HepG2 (cell line): ENCODE data around the gene MYL11. TPM values are rescaled to one million over a fixed set of nuclear protein-coding genes. Genes with fewer than 3 reads are reported as not detected.

Experiments used
- AGO1 ChIP-seq: fragments of 200-400 bp; formaldehyde crosslinking; IDR thresholded peaks from 2 replicates; pipeline ENCODE4 v1.6.1; 2017; ENCODE audit warnings: mild to moderate bottlenecking, low read depth, low read length, moderate library complexity; ENCODE audit not compliant: poor library complexity, severe bottlenecking
- ATF7 ChIP-seq, 2 experiments: fragments of 450-650 bp in 1 of 2; sonication (generic) in 1 of 2; formaldehyde crosslinking in 1 of 2; IDR thresholded peaks; 2 replicates each; pipeline versions ENCODE4 v1.4.0 to v1.6.1; 2016 to 2020; ENCODE audit warnings: antibody characterized with exemption in 1 of 2, mild to moderate bottlenecking in 1 of 2, missing genetic modification reagents in 1 of 2
- DMAP1 ChIP-seq: IDR thresholded peaks from 2 replicates; pipeline ENCODE4 v1.6.1; 2016
- HDAC1 ChIP-seq: sonication (generic); formaldehyde crosslinking; IDR thresholded peaks from 2 replicates; pipeline ENCODE4 v1.5.1; 2020; ENCODE audit warnings: mild to moderate bottlenecking, missing genetic modification reagents
- HDAC2 ChIP-seq: sonication (generic); formaldehyde crosslinking; IDR thresholded peaks from 2 replicates; pipeline ENCODE4 v1.4.0; 2020; ENCODE audit warnings: missing genetic modification reagents
- HNRNPK ChIP-seq: fragments of 200-400 bp; formaldehyde crosslinking; IDR thresholded peaks from 2 replicates; pipeline ENCODE4 v1.6.1; 2018; ENCODE audit warnings: low read length, low read depth, moderate library complexity, mild to moderate bottlenecking; ENCODE audit not compliant: poor library complexity, severe bottlenecking
- HOXA5 ChIP-seq: sonication (generic); formaldehyde crosslinking; IDR thresholded peaks from 2 replicates; pipeline ENCODE4 v1.4.0; 2020; ENCODE audit warnings: missing genetic modification reagents
- LCORL ChIP-seq, 2 experiments: fragments of 450-650 bp in 1 of 2; sonication (generic) in 1 of 2; formaldehyde crosslinking in 1 of 2; IDR thresholded peaks; 2 replicates each; pipeline versions ENCODE4 v1.5.0 to v1.6.1; 2017 to 2020; ENCODE audit warnings: antibody characterized with exemption in 1 of 2, missing genetic modification reagents in 1 of 2
- MIER3 ChIP-seq: IDR thresholded peaks from 2 replicates; pipeline ENCODE4 v1.6.1; 2016; ENCODE audit warnings: missing compliant biosample characterization, borderline replicate concordance
- MZF1 ChIP-seq: sonication (generic); formaldehyde crosslinking; IDR thresholded peaks from 2 replicates; pipeline ENCODE4 v1.8.1; 2023; ENCODE audit warnings: mild to moderate bottlenecking, missing genetic modification reagents, borderline replicate concordance
- PCBP2 ChIP-seq: fragments of 200-400 bp; formaldehyde crosslinking; optimal IDR thresholded peaks from 2 replicates; pipeline ENCODE3; 2018; ENCODE audit warnings: low read length, low read depth; ENCODE audit not compliant: poor library complexity, severe bottlenecking
- RNF2 ChIP-seq: fragments of 450-650 bp; conservative IDR thresholded peaks from 2 replicates; pipeline ENCODE4 v1.6.1; 2016; ENCODE audit warnings: low read depth
- RXRA ChIP-seq: sonication (generic); formaldehyde crosslinking; IDR thresholded peaks from 2 replicates; pipeline ENCODE4 v1.5.1; 2020; ENCODE audit warnings: missing genetic modification reagents
- SAFB2 ChIP-seq: sonication (generic); formaldehyde crosslinking; IDR thresholded peaks from 2 replicates; pipeline ENCODE4 v1.5.1; 2020; ENCODE audit warnings: missing genetic modification reagents, low read depth, mild to moderate bottlenecking, borderline replicate concordance
- SIN3A ChIP-seq: IDR thresholded peaks from 2 replicates; pipeline ENCODE4 v1.6.1; 2011; ENCODE audit warnings: low read depth, mild to moderate bottlenecking, control low read depth, low read length, borderline replicate concordance
- U2AF1 ChIP-seq: fragments of 200-400 bp; formaldehyde crosslinking; optimal IDR thresholded peaks from 2 replicates; pipeline ENCODE3; 2017; ENCODE audit warnings: mild to moderate bottlenecking, low read depth, low read length
- YEATS2 ChIP-seq: sonication (generic); formaldehyde crosslinking; IDR thresholded peaks from 2 replicates; pipeline ENCODE4 v1.4.0; 2020; ENCODE audit warnings: missing genetic modification reagents, borderline replicate concordance
- ZFY ChIP-seq: sonication (generic); formaldehyde crosslinking; IDR thresholded peaks from 2 replicates; pipeline ENCODE4 v1.4.0; 2020; ENCODE audit warnings: missing genetic modification reagents
- ZNF337 ChIP-seq: sonication (generic); formaldehyde crosslinking; IDR thresholded peaks from 2 replicates; pipeline ENCODE4 v1.5.1; 2020; ENCODE audit warnings: missing genetic modification reagents, low read depth, mild to moderate bottlenecking, borderline replicate concordance
- ZNF343 ChIP-seq: sonication (generic); formaldehyde crosslinking; IDR thresholded peaks from 2 replicates; pipeline ENCODE4 v1.4.0; 2020; ENCODE audit warnings: mild to moderate bottlenecking, missing genetic modification reagents
- ZNF563 ChIP-seq: sonication (generic); formaldehyde crosslinking; IDR thresholded peaks from 2 replicates; pipeline ENCODE4 v1.8.0; 2022; ENCODE audit warnings: mild to moderate bottlenecking, moderate library complexity, missing genetic modification reagents
- ZSCAN20 ChIP-seq: sonication (generic); formaldehyde crosslinking; IDR thresholded peaks from 2 replicates; pipeline ENCODE4 v1.4.0; 2020; ENCODE audit warnings: missing genetic modification reagents, mild to moderate bottlenecking, borderline replicate concordance
- polyA plus RNA-seq, 8 experiments: library from polyadenylated mRNA; depleted of rRNA in 3 of 8; stranded (reverse) in 7 of 8; unstranded in 1 of 8; fragments of >200 nt; fragmentation: Illumina TruSeq in 4 of 8; extraction: Trizol in 4 of 8; gene quantifications; 2 replicates each; pipeline versions ENCODE4 v1.2.1 to v1.2.3, GENCODE V29; 2011 to 2016; ENCODE audit warnings: low read depth in 4 of 8, missing spikeins in 1 of 8, mixed read lengths in 1 of 8; ENCODE audit not compliant: insufficient read depth in 1 of 8
- total RNA-seq, 5 experiments: library from RNA; depleted of rRNA; stranded (reverse); fragments of >200 nt; fragmentation: Illumina TruSeq; extraction: Trizol; gene quantifications; 2 replicates each; pipeline ENCODE4 v1.2.3, GENCODE V29; 2016; ENCODE audit warnings: low read depth in 1 of 5
- TF ChIP-seq, protein P1 (sequence below): sonication (generic); formaldehyde crosslinking; IDR thresholded peaks from 2 replicates; pipeline ENCODE4 v1.4.0; 2020; ENCODE audit warnings: missing genetic modification reagents
- TF ChIP-seq, protein P2 (sequence below): sonication (generic); formaldehyde crosslinking; IDR thresholded peaks from 2 replicates; pipeline ENCODE4 v1.4.0; 2020; ENCODE audit warnings: mild to moderate bottlenecking, missing genetic modification reagents
- TF ChIP-seq, protein P3 (sequence below): sonication (generic); formaldehyde crosslinking; IDR thresholded peaks from 2 replicates; pipeline ENCODE4 v1.5.0; 2020; ENCODE audit warnings: mild to moderate bottlenecking, low read depth, missing genetic modification reagents, borderline replicate concordance

MYL11 gene
- total and polyA plus RNA-seq, 2 of the 13 experiments (the other 11 are each of a cell fraction or from before 2014, with no cell fraction given), result not detected

- TF ChIP-seq, protein P1, sequence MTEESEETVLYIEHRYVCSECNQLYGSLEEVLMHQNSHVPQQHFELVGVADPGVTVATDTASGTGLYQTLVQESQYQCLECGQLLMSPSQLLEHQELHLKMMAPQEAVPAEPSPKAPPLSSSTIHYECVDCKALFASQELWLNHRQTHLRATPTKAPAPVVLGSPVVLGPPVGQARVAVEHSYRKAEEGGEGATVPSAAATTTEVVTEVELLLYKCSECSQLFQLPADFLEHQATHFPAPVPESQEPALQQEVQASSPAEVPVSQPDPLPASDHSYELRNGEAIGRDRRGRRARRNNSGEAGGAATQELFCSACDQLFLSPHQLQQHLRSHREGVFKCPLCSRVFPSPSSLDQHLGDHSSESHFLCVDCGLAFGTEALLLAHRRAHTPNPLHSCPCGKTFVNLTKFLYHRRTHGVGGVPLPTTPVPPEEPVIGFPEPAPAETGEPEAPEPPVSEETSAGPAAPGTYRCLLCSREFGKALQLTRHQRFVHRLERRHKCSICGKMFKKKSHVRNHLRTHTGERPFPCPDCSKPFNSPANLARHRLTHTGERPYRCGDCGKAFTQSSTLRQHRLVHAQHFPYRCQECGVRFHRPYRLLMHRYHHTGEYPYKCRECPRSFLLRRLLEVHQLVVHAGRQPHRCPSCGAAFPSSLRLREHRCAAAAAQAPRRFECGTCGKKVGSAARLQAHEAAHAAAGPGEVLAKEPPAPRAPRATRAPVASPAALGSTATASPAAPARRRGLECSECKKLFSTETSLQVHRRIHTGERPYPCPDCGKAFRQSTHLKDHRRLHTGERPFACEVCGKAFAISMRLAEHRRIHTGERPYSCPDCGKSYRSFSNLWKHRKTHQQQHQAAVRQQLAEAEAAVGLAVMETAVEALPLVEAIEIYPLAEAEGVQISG (CRISPR knock-in tag), result peak; percentile 95
- TF ChIP-seq U2AF1 (peak; percentile 46), SIN3A (peak; percentile 84; the same call in 1 of the 2 replicates), LCORL (IDR thresholded peaks at IDR 0.05) (no peak), LCORL (CRISPR knock-in tag; IDR thresholded peaks at IDR 0.05) (peak; percentile 79), HNRNPK (no peak), RXRA (CRISPR knock-in tag) (0 out of 2 replicates have a peak, but pooled peaks have one; percentile 31), ATF7 (IDR thresholded peaks at IDR 0.05) (no peak), ATF7 (CRISPR knock-in tag; IDR thresholded peaks at IDR 0.05) (no peak), DMAP1 (CRISPR knock-in tag) (no peak; the same call in 1 of the 2 replicates), RNF2 (no peak), ZNF563 (CRISPR knock-in tag) (no peak), HDAC2 (CRISPR knock-in tag) (peak; percentile 56), HOXA5 (CRISPR knock-in tag) (0 out of 2 replicates have a peak, but pooled peaks have one; percentile 54), PCBP2 (no peak), ZSCAN20 (CRISPR knock-in tag) (no peak), HDAC1 (peak; percentile 64; the same call in 1 of the 2 replicates), ZNF337 (CRISPR knock-in tag) (0 out of 2 replicates have a peak, but pooled peaks have one; percentile 74), MIER3 (CRISPR knock-in tag) (0 out of 2 replicates have a peak, but pooled peaks have one; percentile 53), MZF1 (CRISPR knock-in tag) (no peak), ZFY (CRISPR knock-in tag) (peak; percentile 67; the same call in 1 of the 2 replicates), YEATS2 (CRISPR knock-in tag) (peak; percentile 74; the same call in 1 of the 2 replicates), ZNF343 (CRISPR knock-in tag) (no peak), SAFB2 (CRISPR knock-in tag) (no peak; the same call in 1 of the 2 replicates), AGO1 (no peak)
- TF ChIP-seq, protein P2, sequence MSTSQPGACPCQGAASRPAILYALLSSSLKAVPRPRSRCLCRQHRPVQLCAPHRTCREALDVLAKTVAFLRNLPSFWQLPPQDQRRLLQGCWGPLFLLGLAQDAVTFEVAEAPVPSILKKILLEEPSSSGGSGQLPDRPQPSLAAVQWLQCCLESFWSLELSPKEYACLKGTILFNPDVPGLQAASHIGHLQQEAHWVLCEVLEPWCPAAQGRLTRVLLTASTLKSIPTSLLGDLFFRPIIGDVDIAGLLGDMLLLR (CRISPR knock-in tag), result 0 out of 2 replicates have a peak, but pooled peaks have one; percentile 55
- TF ChIP-seq, protein P3, sequence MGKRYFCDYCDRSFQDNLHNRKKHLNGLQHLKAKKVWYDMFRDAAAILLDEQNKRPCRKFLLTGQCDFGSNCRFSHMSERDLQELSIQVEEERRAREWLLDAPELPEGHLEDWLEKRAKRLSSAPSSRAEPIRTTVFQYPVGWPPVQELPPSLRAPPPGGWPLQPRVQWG (CRISPR knock-in tag), result no peak
Observed at GRCh38 chr16:30409125-30410060, 34.8 kb downstream of the MYL11 start (continued).
